Measurements from ENCODE around the gene NRG4. TPM values are rescaled to one million over a fixed set of nuclear protein-coding genes. Genes with fewer than 3 reads are reported as not detected.

NRG4 gene
- polyA plus RNA-seq, 1 donor from 2014 or later = 1.4 TPM

DNA sequence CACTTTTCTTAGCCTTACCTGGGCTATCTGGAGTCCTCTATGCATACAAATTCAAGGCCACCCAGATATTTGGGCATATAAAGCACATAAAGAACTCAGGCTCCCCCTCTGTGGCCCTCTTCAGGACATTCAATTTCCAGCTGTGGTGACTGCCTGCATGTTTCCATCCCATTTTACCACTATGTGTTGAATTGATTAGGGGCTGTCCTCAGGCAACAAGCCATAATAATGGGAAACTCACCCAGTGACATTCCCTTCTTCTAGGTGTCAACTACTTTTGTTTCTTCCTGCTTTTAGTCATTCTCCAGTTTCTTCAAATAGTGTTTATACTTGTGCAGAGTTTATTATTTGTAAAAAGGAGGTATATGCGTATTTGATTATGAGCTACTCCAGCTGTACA, 18.0 kb downstream of the NRG4 start:
- Histone ChIP-seq H3K9ac (ENCODE audit: low read length) (no peak overlapping the region), H4K20me1 (ENCODE audit: insufficient read depth) (no peaks in the 10 kb centered on the region), H2AFZ (ENCODE audit: low read depth, low read length) (no peak overlapping the region), H3K27ac (ENCODE audit: low read length) (no peak overlapping the region), H3K4me3 (ENCODE audit: low read length) (no peak overlapping the region), H3K36me3 (ENCODE audit: insufficient read depth, low read length) (no peaks in the 10 kb centered on the region), H3K9me2 (ENCODE audit: insufficient read depth, low read length) (no peaks in the 10 kb centered on the region), H3K4me2 (ENCODE audit: low read length) (no peak overlapping the region), H3K79me2 (replicated peaks; ENCODE audit: insufficient read depth, low read length) (no peaks in the 10 kb centered on the region), H3K9me3 (ENCODE audit: low read length) (no peaks in the 10 kb centered on the region), H3F3A (ENCODE audit: insufficient read depth, low read length, poor library complexity, severe bottlenecking) (no peaks in the 10 kb centered on the region), H3K27me3 (ENCODE audit: insufficient read depth, low read depth, low read length) (no peaks in the 10 kb centered on the region)
- no peak for TF ChIP-seq EZH2 (IDR thresholded peaks at IDR 0.05; ENCODE audit: borderline replicate concordance, insufficient read depth, low read length, poor library complexity, severe bottlenecking)
- no peak for TF ChIP-seq RAD21 (conservative IDR thresholded peaks at IDR 0.05)
- TF ChIP-seq, protein P1, sequence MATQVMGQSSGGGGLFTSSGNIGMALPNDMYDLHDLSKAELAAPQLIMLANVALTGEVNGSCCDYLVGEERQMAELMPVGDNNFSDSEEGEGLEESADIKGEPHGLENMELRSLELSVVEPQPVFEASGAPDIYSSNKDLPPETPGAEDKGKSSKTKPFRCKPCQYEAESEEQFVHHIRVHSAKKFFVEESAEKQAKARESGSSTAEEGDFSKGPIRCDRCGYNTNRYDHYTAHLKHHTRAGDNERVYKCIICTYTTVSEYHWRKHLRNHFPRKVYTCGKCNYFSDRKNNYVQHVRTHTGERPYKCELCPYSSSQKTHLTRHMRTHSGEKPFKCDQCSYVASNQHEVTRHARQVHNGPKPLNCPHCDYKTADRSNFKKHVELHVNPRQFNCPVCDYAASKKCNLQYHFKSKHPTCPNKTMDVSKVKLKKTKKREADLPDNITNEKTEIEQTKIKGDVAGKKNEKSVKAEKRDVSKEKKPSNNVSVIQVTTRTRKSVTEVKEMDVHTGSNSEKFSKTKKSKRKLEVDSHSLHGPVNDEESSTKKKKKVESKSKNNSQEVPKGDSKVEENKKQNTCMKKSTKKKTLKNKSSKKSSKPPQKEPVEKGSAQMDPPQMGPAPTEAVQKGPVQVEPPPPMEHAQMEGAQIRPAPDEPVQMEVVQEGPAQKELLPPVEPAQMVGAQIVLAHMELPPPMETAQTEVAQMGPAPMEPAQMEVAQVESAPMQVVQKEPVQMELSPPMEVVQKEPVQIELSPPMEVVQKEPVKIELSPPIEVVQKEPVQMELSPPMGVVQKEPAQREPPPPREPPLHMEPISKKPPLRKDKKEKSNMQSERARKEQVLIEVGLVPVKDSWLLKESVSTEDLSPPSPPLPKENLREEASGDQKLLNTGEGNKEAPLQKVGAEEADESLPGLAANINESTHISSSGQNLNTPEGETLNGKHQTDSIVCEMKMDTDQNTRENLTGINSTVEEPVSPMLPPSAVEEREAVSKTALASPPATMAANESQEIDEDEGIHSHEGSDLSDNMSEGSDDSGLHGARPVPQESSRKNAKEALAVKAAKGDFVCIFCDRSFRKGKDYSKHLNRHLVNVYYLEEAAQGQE (IDR thresholded peaks at IDR 0.05; ENCODE audit: borderline replicate concordance) = no peak
- no peak for TF ChIP-seq EP300 (conservative IDR thresholded peaks at IDR 0.05; ENCODE audit: poor library complexity, severe bottlenecking)
- TF ChIP-seq, protein P2, sequence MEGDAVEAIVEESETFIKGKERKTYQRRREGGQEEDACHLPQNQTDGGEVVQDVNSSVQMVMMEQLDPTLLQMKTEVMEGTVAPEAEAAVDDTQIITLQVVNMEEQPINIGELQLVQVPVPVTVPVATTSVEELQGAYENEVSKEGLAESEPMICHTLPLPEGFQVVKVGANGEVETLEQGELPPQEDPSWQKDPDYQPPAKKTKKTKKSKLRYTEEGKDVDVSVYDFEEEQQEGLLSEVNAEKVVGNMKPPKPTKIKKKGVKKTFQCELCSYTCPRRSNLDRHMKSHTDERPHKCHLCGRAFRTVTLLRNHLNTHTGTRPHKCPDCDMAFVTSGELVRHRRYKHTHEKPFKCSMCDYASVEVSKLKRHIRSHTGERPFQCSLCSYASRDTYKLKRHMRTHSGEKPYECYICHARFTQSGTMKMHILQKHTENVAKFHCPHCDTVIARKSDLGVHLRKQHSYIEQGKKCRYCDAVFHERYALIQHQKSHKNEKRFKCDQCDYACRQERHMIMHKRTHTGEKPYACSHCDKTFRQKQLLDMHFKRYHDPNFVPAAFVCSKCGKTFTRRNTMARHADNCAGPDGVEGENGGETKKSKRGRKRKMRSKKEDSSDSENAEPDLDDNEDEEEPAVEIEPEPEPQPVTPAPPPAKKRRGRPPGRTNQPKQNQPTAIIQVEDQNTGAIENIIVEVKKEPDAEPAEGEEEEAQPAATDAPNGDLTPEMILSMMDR (IDR thresholded peaks at IDR 0.05; ENCODE audit: poor library complexity, severe bottlenecking) = no peak
- no peak for TF ChIP-seq SMC3 (conservative IDR thresholded peaks at IDR 0.05; ENCODE audit: poor library complexity)
- TF ChIP-seq POLR2AphosphoS5 (IDR thresholded peaks at IDR 0.05) = no peak
- no peak for TF ChIP-seq MXI1 (conservative IDR thresholded peaks at IDR 0.05; ENCODE audit: poor library complexity, severe bottlenecking)
- no peak for TF ChIP-seq TAF1 (IDR thresholded peaks at IDR 0.05; ENCODE audit: low read depth)

- Histone ChIP-seq H3K79me2 (replicated peaks; ENCODE audit: insufficient read depth, low read length) (no peaks in the 10 kb centered on the region), H3K27me3 (ENCODE audit: insufficient read depth, low read depth, low read length) (no peaks in the 10 kb centered on the region), H3K9me2 (ENCODE audit: insufficient read depth, low read length) (no peaks in the 10 kb centered on the region), H3F3A (ENCODE audit: insufficient read depth, low read length, poor library complexity, severe bottlenecking) (no peaks in the 10 kb centered on the region), H3K9ac (ENCODE audit: low read length) (no peak overlapping the region), H3K4me2 (ENCODE audit: low read length) (no peak overlapping the region), H3K9me3 (ENCODE audit: low read length) (no peaks in the 10 kb centered on the region), H2AFZ (ENCODE audit: low read depth, low read length) (no peak overlapping the region), H3K27ac (ENCODE audit: low read length) (no peak overlapping the region), H3K36me3 (ENCODE audit: insufficient read depth, low read length) (no peaks in the 10 kb centered on the region), H4K20me1 (ENCODE audit: insufficient read depth) (no peaks in the 10 kb centered on the region), H3K4me3 (ENCODE audit: low read length) (no peak overlapping the region)
- TF ChIP-seq RAD21 (conservative IDR thresholded peaks at IDR 0.05) (no peak), TAF1 (IDR thresholded peaks at IDR 0.05; ENCODE audit: low read depth) (no peak), EZH2 (IDR thresholded peaks at IDR 0.05; ENCODE audit: borderline replicate concordance, insufficient read depth, low read length, poor library complexity, severe bottlenecking) (no peak), EP300 (conservative IDR thresholded peaks at IDR 0.05; ENCODE audit: poor library complexity, severe bottlenecking) (no peak), SMC3 (conservative IDR thresholded peaks at IDR 0.05; ENCODE audit: poor library complexity) (no peak), MXI1 (conservative IDR thresholded peaks at IDR 0.05; ENCODE audit: poor library complexity, severe bottlenecking) (no peak), POLR2AphosphoS5 (IDR thresholded peaks at IDR 0.05) (no peak)
- TF ChIP-seq, protein P1 (IDR thresholded peaks at IDR 0.05; ENCODE audit: borderline replicate concordance) = no peak
- TF ChIP-seq, protein P2 (IDR thresholded peaks at IDR 0.05; ENCODE audit: poor library complexity, severe bottlenecking) = no peak
Observed at GRCh38 chr15:75992897-75993296, 19.3 kb downstream of the NRG4 start.

Data from neural cell (in vitro differentiated cells).